Measurements from ENCODE around the gene GLDN.

GRCh38 chr15:51319539-51319938, 21.9 kb upstream of the GLDN start:
- TF ChIP-seq POLR2A (IDR thresholded peaks at IDR 0.05; ENCODE audit: low read length) (no peak), GATA1 (IDR thresholded peaks at IDR 0.05; ENCODE audit: low read depth, low read length) (no peak)

Data from erythroblast (primary cell).